SK-N-SH treated with all-trans-retinoic acid at 6 μM for 48 hours (cell line): Measurements from ENCODE around the gene CPNE4.

Experiments used
- CSDC2 ChIP-seq: fragments of 250-450 bp; sonication (Bioruptor Pico); IDR thresholded peaks from 2 replicates; pipeline ENCODE4 v1.5.0; 2020; ENCODE audit warnings: mild to moderate bottlenecking, moderate library complexity
- CSRNP3 ChIP-seq: fragments of 250-450 bp; sonication (Bioruptor Pico); IDR thresholded peaks from 2 replicates; pipeline ENCODE4 v1.5.1; 2021; ENCODE audit warnings: mild to moderate bottlenecking, moderate library complexity
- GLIS3 ChIP-seq: fragments of 250-450 bp; sonication (Bioruptor Pico); IDR thresholded peaks from 2 replicates; pipeline ENCODE4 v1.5.0; 2020; ENCODE audit warnings: mild to moderate bottlenecking, moderate library complexity
- ISL1 ChIP-seq: fragments of 250-450 bp; sonication (Bioruptor Pico); IDR thresholded peaks from 2 replicates; pipeline ENCODE4 v2.1.2; 2022; ENCODE audit warnings: mild to moderate bottlenecking, moderate library complexity
- PATZ1 ChIP-seq: fragments of 250-450 bp; sonication (Bioruptor Pico); IDR thresholded peaks from 2 replicates; pipeline ENCODE4 v1.8.0; 2020; ENCODE audit warnings: mild to moderate bottlenecking, moderate library complexity, borderline replicate concordance
- POU6F1 ChIP-seq: fragments of 250-450 bp; sonication (Bioruptor Pico); IDR thresholded peaks from 2 replicates; pipeline ENCODE4 v1.8.0; 2021; ENCODE audit warnings: low read depth, mild to moderate bottlenecking, moderate library complexity, borderline replicate concordance
- RARB ChIP-seq: fragments of 250-450 bp; sonication (Bioruptor Pico); IDR thresholded peaks from 2 replicates; pipeline ENCODE4 v1.8.0; 2021; ENCODE audit warnings: mild to moderate bottlenecking, moderate library complexity
- TCF4 ChIP-seq: fragments of 250-450 bp; sonication (Bioruptor Pico); IDR thresholded peaks from 2 replicates; pipeline ENCODE4 v1.8.0; 2021; ENCODE audit warnings: mild to moderate bottlenecking, moderate library complexity, borderline replicate concordance
- TOX ChIP-seq: fragments of 250-450 bp; sonication (Bioruptor Pico); IDR thresholded peaks from 2 replicates; pipeline ENCODE4 v1.8.0; 2021; ENCODE audit warnings: mild to moderate bottlenecking, moderate library complexity, borderline replicate concordance
- ZC3H10 ChIP-seq: fragments of 250-450 bp; sonication (Bioruptor Pico); IDR thresholded peaks from 2 replicates; pipeline ENCODE4 v1.5.1; 2021; ENCODE audit warnings: mild to moderate bottlenecking, moderate library complexity
- ZFP30 ChIP-seq: fragments of 450-650 bp; formaldehyde crosslinking; IDR thresholded peaks from 2 replicates; pipeline ENCODE4 v1.5.0; 2022; ENCODE audit warnings: mild to moderate bottlenecking, moderate library complexity

- TF ChIP-seq POU6F1 (CRISPR knock-in tag) (no peak), CSRNP3 (CRISPR knock-in tag) (no peak), TOX (no peak), TCF4 (CRISPR knock-in tag) (no peak), PATZ1 (CRISPR knock-in tag) (no peak), GLIS3 (CRISPR knock-in tag) (no peak), RARB (CRISPR knock-in tag) (no peak), ISL1 (CRISPR knock-in tag) (no peak), ZFP30 (CRISPR knock-in tag) (no peak), CSDC2 (CRISPR knock-in tag) (no peak), ZC3H10 (CRISPR knock-in tag) (no peak)
Measured at GRCh38 chr3:131850223-131850622, 184.6 kb downstream of the CPNE4 start.
